GM18909 (cell line): ENCODE data around the gene CFAP69.

Source experiments
- ATAC-seq: cut with Tn5 transposase; IDR thresholded peaks from one replicate; pipeline ENCODE4 v1.9.1; 2021; ENCODE audit warnings: mild to moderate bottlenecking; ENCODE audit not compliant: unreplicated experiment, poor library complexity

Gene CFAP69, protein sequence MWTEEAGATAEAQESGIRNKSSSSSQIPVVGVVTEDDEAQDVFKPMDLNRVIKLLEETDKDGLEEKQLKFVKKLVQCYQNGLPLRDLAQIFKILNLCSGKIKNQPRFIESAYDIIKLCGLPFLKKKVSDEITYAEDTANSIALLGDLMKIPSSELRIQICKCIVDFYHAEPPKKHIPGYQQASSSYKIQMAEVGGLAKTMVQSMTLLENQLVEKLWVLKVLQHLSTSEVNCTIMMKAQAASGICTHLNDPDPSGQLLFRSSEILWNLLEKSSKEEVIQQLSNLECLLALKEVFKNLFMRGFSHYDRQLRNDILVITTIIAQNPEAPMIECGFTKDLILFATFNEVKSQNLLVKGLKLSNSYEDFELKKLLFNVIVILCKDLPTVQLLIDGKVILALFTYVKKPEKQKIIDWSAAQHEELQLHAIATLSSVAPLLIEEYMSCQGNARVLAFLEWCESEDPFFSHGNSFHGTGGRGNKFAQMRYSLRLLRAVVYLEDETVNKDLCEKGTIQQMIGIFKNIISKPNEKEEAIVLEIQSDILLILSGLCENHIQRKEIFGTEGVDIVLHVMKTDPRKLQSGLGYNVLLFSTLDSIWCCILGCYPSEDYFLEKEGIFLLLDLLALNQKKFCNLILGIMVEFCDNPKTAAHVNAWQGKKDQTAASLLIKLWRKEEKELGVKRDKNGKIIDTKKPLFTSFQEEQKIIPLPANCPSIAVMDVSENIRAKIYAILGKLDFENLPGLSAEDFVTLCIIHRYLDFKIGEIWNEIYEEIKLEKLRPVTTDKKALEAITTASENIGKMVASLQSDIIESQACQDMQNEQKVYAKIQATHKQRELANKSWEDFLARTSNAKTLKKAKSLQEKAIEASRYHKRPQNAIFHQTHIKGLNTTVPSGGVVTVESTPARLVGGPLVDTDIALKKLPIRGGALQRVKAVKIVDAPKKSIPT

DNA sequence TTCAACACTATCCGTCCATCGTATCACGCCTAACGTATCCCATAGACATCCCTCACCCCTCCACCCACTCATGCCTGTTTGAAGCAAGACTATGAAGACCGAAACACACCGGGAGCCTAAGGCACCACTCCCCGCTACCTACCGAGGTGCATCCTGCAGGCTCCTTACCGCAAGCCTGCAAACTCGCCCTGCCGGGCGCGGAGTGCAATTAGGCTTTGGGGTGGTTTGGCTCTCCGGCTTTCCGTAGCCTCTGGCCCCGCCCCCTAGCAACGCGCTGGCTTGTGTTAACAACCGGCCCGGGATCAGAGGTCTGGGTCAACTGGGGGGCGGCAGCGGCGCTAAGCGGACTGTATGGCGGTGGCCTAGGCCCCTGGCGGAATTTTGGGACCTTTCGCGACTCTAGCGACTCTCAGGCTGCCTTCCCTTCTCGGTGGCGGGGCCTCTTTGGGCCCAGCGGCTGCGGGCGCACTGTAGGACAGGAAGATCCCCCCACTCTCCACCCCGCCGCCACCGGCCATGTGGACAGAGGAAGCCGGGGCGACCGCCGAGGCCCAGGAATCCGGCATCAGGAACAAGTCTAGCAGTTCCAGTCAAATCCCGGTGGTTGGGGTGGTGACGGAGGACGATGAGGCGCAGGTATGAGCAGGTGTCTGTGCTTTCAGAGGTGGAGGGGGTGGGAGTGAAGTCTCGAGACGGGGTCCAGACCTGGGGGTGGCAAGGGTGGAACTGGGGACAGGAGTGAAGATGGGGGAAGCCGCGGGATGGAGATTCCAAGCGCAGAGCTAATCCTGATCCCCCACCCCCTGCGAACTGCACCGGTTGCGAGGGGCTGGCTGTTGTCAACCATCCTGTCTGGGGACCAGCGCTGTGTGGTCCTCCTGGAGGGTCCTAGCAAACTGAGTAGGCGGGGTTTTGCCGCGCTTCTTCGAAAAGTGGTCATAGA lies at the start of gene CFAP69:
Gene CFAP69, plus strand, starts transcription at position 266 of the 943 bp plus-strand sequence. Its CDS starts 251 bp downstream, at position 517.
- peak; percentile 79 for ATAC-seq

DNA sequence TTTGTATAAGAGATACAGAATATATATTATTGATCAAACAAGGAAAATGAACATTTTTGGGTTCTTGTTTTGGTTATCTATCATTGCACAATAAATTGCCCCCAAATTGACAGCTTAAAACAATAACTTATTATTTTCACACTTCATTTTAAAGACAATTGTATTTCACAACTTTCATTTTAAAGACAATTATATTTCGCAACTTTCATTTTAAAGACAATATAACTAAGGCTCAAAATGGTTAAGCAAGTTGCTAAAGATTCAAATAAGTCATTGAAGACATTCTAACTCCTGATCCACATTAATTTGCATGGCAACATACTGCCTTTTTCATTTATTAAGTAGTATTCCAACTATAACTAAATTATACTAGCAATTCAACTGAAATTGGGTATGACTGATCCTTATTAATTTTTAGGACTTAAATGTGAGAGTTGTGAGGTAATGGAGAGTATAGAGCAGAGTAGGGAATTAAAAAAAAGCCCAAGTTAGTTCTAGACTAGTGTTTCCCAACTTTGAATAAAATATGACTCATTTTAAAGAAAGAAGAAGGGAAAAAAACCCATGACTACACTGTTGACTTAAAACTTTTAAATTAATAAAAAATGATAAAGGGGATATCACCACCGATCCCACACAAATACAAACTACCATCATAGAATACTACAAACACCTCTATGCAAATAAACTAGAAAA lies 43.3 kb upstream of the CFAP69 start:
- no peak for ATAC-seq

DNA sequence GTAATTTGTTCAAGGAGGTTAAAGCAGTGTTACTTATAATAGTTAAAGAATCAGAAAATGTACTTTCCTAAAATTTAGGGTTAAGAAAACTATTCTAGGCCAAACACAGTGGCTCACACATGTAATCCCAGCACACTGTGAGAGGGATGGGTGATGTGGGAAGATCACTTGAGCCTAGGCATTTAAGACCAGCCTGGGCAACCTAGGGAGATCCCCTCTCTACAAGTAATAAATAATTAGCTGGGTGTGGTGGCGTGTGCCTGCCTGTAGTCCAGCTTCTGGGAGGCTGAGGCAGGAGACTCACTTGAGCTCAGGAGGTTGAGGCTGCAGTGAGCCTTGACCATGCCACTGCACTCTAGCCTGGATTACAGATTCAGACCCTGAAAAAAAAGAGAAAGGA lies 37.0 kb upstream of the CFAP69 start:
- ATAC-seq = no peak

DNA sequence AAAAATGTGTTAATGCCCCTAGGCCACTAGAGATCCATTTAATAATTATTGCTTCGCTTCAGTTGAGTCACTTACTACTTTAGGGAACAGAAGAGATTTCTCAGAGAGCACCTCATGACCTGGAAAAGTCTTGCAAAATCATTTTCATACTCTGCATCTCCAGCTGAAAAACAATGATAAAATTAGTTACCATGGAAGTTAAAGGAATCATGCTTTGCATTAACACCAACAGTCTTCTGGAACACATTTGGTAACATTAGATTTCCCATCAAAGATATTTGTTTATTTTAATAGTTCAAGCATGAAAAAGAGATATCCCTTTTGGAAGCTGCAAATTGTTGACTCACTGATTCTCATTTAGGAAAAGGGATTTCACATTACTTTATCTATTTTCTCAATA lies 35.2 kb upstream of the CFAP69 start:
- no peak for ATAC-seq

DNA sequence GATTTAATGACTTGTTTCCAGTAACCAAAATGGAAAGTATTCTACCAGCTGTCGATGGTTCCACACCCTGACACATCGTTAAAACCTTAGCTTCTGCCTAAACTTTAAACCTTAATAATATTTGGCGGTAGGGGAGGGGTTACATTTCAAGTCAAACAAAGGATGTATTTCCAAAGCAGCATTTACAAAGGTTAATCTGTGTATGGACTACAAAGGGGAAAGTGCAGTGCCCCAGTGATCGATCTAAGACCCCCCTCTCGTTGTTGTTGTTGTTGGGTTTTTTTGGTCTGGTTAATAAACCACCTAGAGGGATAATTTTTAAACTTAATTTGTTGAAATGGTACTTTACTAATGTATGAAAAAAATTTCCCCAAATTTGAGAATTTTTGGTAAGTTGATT lies 34.5 kb upstream of the CFAP69 start:
- no peak for ATAC-seq

DNA sequence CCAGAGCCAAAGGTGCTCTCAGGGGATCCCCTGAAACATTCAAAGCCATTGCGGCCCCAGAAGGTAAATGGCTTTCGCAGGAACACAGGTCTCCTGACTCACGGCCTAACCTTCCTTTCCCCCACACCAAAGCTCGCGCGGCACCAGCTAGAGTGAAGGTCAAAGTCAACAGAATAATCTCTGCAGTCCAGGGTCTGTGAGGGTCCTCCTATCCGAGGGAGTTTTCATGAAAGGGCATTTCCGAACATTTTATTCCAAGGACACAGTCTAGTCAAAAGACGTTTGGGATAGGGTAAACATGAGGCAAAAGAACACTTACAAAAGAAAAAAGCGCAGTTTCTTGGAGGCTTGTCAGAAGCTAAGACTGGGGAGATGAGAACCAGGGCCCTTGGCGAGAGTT lies 34.0 kb upstream of the CFAP69 start:
- ATAC-seq = peak; percentile 9

DNA sequence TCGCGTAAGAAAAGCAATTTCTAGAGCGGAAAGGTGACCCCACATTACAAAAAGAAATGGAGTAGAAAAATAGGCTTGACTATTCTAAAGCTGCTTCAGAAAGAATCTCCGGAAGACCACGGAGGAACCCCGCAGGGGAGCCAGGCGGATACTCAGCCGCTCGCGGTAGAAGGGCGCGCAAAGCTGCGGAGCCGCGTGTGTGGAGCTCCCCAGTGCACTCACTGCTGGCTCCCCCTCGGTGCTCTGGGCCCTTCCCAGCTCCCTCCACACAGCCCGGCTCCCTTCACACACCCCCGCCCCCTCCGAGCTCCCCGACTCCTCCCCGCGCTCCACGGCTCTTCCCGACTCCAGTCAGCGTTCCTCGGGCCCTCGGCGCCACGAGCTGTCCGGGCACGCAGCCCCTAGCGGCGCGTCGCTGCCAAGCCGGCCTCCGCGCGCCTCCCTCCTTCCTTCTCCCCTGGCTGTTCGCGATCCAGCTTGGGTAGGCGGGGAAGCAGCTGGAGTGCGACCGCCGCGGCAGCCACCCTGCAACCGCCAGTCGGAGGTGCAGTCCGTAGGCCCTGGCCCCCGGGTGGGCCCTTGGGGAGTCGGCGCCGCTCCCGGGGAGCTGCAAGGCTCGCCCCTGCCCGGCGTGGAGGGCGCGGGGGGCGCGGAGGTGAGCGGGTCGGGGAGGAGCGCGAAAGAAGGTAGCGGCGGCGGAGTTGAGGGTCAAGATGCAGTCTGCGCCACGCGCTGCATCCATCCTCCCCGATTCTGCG lies 33.4 kb upstream of the CFAP69 start, which contains the start of gene STEAP2:
Gene STEAP2, plus strand, starts transcription at position 350 of the 758 bp plus-strand sequence. CDS start 13,343 bp downstream, outside the sequence.
- ATAC-seq = peak; percentile 93

DNA sequence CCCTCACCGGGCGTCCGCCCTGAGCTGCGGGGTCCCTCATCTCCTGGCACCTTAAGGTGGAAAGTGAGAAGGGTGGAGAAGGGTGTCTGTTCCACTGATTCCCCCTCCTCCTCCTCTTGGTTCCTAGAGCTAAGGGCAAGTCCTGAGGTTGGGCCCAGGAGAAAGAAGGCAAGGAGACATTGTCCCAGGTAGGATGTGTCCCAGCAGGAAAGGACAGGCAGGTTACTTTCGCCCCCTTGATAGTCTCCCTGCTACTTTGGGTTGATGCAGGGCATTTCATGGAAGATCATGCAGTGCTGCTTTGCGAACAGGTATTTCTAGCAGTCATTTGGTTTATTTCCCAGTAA lies 32.9 kb upstream of the CFAP69 start:
- no peak for ATAC-seq

DNA sequence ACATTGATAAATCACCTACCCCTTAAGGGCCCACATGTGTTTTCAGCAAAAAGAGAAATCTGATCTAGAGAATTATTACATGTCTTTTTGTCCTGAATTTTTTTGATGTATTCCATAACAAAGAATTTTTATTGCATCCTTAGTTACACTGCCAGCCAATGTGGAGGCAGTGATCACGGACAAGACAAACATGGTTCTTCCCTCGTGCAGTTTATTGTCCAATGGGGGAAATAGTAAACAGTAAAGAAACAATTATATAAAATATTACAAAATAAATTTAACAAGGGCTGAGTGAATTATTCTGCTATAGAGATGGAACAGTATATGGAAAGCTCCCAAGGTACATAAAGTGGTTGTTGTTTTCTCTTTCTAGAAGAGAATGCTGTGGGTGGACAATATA lies 31.5 kb upstream of the CFAP69 start:
- ATAC-seq = no peak

DNA sequence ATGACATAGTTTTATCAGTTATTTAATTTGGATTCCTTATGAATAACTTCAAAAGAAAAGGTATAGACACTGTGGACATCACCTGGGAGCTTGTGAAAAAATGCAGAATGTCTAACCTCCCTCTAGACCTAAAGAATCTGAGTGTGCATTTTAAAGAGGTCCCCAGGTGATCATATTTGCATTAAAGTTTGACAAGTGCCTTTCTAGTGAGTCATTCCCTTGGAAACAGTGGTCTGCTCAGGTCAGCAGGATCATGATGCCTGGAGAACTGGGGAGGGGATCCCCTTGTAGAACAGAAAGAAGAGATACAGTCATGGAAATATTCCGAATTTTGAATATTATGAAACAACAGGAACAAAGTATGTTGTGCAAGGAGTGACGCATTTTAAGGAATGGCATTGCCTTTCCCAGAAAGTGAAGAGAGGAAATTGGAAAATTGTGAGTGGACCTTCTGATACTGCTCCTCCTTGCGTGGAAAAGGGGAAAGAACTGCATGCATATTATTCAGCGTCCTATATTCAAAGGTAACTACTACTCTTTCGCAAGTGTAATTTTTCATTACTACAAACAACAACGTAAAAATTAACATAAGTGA lies 28.8 kb upstream of the CFAP69 start:
- no peak for ATAC-seq

DNA sequence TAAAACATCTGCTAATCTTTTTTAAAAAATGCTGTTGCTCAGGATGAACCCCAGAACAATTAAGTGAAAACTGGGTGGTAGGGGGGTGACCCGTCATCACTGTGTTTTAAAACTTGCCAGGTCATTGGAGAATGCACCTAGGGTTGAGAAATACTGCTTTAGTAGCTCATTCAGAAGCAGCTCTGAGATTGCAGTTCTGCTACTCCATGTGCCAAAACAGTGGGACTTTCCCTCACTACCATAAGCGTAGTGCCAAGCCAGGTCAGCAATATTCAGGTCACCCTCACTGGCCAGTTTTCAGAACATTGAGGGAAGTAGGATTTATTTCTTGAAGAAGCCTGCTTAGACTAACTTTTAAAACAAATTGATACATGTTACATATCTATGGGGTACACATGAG lies 28.2 kb upstream of the CFAP69 start:
- no peak for ATAC-seq

DNA sequence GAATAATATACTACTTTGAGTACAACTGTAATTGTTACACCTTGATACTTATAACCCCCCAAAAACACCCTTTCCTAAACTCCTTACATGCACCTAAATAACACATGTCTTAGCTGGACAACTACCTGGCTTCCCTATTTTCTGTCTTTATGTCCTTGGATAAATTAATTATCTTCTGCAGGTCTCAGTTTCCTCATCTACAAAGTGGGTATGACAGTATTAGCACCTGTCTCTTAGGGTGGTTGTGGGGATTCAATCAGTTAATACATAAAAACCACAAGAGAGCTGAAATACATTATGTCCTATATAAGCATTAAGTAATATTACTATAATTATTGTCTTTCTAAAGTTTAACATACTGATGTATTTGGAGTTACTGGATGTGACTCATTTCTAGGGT lies 22.6 kb upstream of the CFAP69 start:
- no peak for ATAC-seq

DNA sequence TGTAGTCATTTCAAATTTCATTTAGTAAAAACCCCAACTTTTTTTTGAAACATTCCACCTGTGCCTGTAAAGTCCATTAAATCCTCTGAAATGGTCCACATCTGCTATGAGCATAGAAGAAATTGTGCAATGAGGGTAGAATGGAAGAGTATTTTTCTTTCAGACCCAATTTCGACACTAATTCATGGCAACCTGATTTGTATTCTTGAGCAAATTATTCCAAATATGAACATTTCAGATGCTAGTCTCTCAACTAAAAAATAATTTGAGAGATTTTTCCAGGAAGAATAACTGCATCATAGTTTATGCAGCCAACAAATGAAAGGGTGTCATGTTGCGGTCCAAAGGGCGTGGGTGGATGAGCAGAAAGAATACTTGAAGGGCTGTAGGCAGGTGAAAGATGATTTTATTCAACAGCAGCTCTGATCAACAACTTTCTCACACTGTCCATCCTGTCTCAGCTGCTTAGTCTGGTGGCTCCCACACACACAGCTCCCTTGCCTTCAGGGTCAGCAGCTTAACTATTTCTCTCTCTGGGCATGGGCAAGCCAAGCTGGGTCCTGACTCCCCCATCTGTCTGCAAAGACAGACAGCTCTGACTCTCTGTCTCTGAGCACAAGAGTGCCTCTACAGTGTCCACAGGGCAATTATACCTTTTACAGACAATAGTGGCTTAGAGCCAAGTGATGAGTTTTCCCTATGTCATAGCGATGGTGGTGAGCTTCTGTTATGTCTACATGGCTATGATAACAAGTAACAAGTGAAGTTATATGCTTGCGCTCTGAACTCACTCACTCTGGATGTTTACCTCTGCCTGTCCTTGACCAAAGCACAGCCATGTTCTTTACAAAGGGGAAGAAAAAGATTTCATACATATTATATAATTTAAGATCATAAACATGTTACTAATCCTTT lies 21.9 kb upstream of the CFAP69 start:
- no peak for ATAC-seq

DNA sequence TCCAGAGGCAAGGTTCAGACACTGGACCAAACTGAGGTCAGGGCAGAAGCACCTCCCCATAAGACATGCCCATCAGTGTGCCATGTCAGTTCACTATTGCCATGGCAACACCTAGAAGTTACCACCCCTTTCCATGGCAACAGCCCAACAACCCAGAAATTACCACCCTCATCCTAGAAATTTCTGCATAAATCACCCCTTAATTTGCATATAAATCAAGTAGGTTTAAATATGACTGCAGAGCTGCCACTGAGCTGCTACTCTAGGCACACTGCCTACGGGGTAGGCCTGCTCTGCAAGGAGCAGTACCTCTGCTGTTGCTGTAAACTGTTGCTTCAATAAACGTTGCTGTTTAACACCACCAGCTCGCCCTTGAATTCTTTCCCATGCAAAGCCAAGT lies 20.8 kb upstream of the CFAP69 start:
- no peak for ATAC-seq

DNA sequence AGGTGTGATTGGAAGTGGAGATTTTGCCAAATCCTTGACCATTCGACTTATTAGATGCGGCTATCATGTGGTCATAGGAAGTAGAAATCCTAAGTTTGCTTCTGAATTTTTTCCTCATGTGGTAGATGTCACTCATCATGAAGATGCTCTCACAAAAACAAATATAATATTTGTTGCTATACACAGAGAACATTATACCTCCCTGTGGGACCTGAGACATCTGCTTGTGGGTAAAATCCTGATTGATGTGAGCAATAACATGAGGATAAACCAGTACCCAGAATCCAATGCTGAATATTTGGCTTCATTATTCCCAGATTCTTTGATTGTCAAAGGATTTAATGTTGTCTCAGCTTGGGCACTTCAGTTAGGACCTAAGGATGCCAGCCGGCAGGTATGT lies 19.8 kb upstream of the CFAP69 start:
- no peak for ATAC-seq

DNA sequence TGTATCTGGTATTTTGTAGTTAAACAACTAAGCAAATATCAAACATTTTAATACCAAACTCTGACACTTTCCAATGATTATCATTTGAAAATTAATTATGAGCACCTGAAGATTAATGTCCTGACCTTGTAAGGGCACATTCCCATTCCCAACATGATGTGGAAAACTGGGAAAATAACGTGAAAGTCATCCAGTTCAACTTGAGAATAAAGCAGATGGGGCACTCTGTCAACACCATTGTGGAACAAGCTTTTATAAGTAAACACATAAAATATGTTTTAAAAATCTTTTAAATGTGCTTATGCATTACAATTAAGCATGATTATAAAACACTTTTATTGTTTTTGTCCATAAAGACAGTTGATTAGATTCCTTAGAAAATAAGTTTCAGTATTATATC lies 19.4 kb upstream of the CFAP69 start:
- no peak for ATAC-seq

DNA sequence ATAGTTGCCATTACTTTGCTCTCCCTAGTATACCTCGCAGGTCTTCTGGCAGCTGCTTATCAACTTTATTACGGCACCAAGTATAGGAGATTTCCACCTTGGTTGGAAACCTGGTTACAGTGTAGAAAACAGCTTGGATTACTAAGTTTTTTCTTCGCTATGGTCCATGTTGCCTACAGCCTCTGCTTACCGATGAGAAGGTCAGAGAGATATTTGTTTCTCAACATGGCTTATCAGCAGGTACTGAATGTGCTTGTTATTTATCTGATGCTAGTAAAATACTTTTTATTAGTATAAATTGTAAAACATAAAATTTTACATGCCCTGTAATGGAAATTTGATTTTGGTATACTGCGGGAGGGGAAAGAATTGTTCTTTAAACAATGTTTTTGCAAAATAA lies 17.7 kb upstream of the CFAP69 start:
- no peak for ATAC-seq

DNA sequence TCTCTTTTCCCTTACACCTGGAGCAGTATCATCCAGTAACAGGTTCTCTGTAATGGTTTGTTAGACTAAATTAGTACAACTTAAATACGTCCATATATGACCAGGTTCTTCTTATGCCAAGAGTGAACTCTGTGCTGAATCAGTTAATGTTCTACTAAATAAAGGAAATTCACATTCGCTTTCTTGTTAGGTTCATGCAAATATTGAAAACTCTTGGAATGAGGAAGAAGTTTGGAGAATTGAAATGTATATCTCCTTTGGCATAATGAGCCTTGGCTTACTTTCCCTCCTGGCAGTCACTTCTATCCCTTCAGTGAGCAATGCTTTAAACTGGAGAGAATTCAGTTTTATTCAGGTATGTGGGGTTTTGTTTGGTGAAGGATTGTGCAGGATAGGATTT lies 15.3 kb upstream of the CFAP69 start:
- no peak for ATAC-seq
